GM12892 (cell line): ENCODE measurements around the gene AMOTL1.

ENCODE experiments used
- DNase-seq: peaks from one replicate; pipeline ENCODE4 v3.0.0; 2011; ENCODE audit not compliant: insufficient read length
- FAIRE-seq: peaks from 2 replicates; lab custom pipeline; 2011; peaks lifted over from hg19 to GRCh38; lab: Jason Lieb, UNC
- POLR2A ChIP-seq: IDR thresholded peaks from 2 replicates; pipeline ENCODE4 v1.6.1; 2011; ENCODE audit warnings: low read depth, low read length, control low read depth
- POLR2AphosphoS5 ChIP-seq: IDR thresholded peaks from 2 replicates; pipeline ENCODE4 v1.6.1; 2011; ENCODE audit warnings: low read depth, low read length, control low read depth
- TAF1 ChIP-seq: IDR thresholded peaks from 2 replicates; pipeline ENCODE4 v1.6.1; 2011; ENCODE audit warnings: low read depth, mild to moderate bottlenecking, control low read depth, low read length, borderline replicate concordance

The AMOTL1 gene

DNA sequence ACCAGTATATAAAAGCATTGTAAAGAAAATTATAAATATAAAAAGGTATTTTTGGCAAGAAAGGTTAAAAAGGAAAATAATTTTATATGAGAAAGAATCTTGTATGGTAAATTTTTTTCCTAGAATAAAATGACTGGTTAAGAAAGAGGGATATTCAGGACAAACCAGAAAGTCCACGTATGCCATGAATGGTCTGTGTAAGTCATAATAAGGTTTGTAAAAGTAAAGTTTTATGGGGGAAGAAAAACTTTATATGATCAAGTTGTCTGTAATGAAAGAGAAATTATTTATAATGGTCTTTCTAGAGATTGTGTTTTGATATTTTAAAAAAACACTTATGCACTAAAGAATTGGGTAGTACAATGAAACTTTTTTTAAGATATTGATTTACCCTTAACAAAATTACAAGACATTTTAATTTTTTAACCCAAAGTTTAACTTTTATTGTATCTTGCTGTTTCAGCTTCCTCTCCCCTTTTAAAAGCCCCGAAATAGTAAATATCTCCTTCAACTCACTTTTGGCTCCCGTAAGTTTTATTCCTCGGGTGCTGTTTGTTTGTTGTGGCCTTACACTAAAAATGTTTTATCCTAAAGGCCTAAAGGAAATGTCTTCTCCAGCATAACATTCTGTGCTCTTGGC is 47.7 kb downstream of the AMOTL1 start:
- DNase-seq (no peak), FAIRE-seq (no peak)
- TF ChIP-seq POLR2AphosphoS5 (no peak), POLR2A (no peak), TAF1 (no peak)

GRCh38 chr11:94820480-94820879 is 52.3 kb downstream of the AMOTL1 start:
- FAIRE-seq (no peak), DNase-seq (no peak)

DNA sequence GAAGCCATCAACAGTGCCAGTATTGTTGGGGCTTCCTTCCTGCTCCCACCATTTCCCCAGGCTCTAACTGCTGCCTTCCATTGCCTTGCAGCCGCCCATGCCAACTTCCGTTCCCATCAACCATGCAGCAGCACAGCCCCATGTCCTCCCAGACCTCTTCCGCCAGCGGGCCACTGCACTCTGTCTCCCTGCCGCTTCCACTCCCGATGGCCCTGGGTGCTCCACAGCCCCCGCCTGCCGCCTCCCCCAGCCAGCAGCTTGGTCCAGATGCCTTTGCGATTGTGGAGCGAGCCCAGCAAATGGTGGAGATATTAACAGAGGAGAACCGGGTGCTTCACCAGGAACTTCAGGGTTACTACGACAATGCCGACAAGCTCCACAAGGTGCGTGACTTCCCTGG is 53.3 kb downstream of the AMOTL1 start:
- FAIRE-seq (no peak), DNase-seq (no peak)
- no peak for TF ChIP-seq POLR2AphosphoS5
- no peak for TF ChIP-seq POLR2A
- no peak for TF ChIP-seq TAF1

More at GRCh38 chr11:94820480-94820879, 52.3 kb downstream of the AMOTL1 start:
- TF ChIP-seq TAF1: no peak

DNA sequence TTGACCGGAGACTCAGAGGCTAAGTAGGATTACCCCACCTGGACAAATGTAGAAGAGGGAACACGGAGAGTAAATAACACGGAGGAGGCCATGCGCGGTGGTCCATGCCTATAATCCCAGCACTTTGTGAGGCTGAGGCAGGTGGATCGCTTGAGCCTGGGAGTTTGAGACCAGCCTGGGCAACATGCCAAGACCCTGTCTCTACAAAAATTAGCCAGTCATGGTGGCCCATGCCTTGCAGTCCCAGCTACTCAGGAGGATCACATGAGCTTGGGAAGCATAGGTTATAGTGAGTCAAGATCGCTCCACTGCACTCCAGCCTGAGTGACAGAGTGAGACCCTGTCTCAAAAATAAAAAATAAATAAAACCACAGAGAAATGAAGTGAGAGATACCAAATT is 53.9 kb downstream of the AMOTL1 start:
- TF ChIP-seq POLR2AphosphoS5: no peak
- TF ChIP-seq POLR2A: no peak
- no peak for TF ChIP-seq TAF1
- FAIRE-seq (no peak), DNase-seq (no peak)

- no peak for TF ChIP-seq POLR2A
- TF ChIP-seq POLR2AphosphoS5: no peak
- no peak for TF ChIP-seq TAF1
- DNase-seq: no peak
- FAIRE-seq: no peak
Measured at GRCh38 chr11:94823102-94823732, 55.1 kb downstream of the AMOTL1 start.

- FAIRE-seq: no peak
Measured at GRCh38 chr11:94825031-94825430, 56.9 kb downstream of the AMOTL1 start.

GRCh38 chr11:94825481-94825880 is 57.3 kb downstream of the AMOTL1 start:
- TF ChIP-seq POLR2A: no peak
- no peak for TF ChIP-seq POLR2AphosphoS5
- TF ChIP-seq TAF1: no peak
- no peak for DNase-seq
- no peak for FAIRE-seq

More at GRCh38 chr11:94825031-94825430, 56.9 kb downstream of the AMOTL1 start:
- no peak for DNase-seq
- TF ChIP-seq TAF1: no peak
- no peak for TF ChIP-seq POLR2A
- no peak for TF ChIP-seq POLR2AphosphoS5

GRCh38 chr11:94826415-94826814 is 58.3 kb downstream of the AMOTL1 start:
- FAIRE-seq (no peak), DNase-seq (no peak)
- TF ChIP-seq TAF1 (no peak), POLR2A (no peak), POLR2AphosphoS5 (no peak)

DNA sequence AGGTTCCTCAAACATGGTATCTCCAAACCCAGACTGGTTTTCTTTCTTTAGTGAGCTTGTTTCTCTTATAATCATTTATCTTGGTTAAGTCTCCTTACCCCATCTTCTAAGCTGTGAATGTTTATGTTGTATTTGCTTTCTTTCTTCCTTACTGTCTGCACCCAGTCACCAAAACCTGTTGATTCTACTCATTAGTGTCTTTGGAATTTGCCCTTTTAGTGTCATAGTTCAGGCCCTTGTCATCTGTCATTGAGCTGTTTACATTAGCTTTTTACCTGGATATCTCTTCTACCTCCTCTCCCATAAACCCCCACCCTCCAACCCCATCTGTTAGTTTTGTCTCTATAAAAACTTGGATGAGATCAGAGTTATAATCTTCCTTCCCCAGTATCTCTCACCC is 59.9 kb downstream of the AMOTL1 start:
- no peak for DNase-seq

GRCh38 chr11:94830722-94831510 is 62.8 kb downstream of the AMOTL1 start:
- TF ChIP-seq TAF1: no peak
- TF ChIP-seq POLR2A: no peak
- no peak for TF ChIP-seq POLR2AphosphoS5
- no peak for DNase-seq
- FAIRE-seq: peak; percentile 62

More for the DNA sequence above, 59.9 kb downstream of the AMOTL1 start:
- TF ChIP-seq POLR2AphosphoS5: no peak
- TF ChIP-seq TAF1: no peak
- FAIRE-seq: no peak

DNA sequence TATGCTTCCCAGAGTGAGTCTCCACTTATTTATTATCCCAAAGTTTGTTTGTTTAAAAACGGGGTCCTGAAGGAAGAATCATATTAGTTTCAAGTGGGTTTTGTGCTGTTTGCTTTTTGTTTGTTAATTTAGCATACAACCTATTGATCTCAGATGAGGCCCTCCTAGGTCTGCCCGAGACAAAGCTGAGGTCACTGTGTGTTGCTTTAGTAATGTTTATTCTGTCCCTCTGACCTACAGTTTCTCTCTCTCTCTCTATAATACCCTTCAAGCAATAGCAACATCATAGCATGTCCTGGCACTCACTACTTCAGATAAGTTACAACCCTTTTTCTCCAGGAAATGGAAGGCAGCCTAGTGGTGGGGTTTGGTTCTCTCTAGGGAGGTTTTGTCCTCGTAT is 63.4 kb downstream of the AMOTL1 start:
- no peak for DNase-seq
- no peak for TF ChIP-seq TAF1
- TF ChIP-seq POLR2AphosphoS5: no peak
- no peak for TF ChIP-seq POLR2A

GRCh38 chr11:94832604-94833235 is 64.6 kb downstream of the AMOTL1 start:
- FAIRE-seq (no peak), DNase-seq (no peak)
- TF ChIP-seq TAF1 (no peak), POLR2AphosphoS5 (no peak), POLR2A (no peak)

More for the DNA sequence above, 63.4 kb downstream of the AMOTL1 start:
- FAIRE-seq: no peak
